Lower leg skin (tissue), 4 donors: ENCODE measurements around the gene COX4I2. TPM values are rescaled to one million over a fixed set of nuclear protein-coding genes. Genes with fewer than 3 reads are reported as not detected.
A peak's percentile ranks its signal among the peaks of the same experiment; 100 is the strongest.

Source experiments
- DNase-seq, 2 donors: peaks; one replicate each; pipeline ENCODE4 v3.0.0-alpha.2; 2019; ENCODE audit warnings: low spot score in 2 of 2
- H3K4me3 ChIP-seq: fragments of 200-600 bp; sonication (generic); 2 replicates; pipeline ENCODE4 v1.5.1; 2017; ENCODE audit warnings: mild to moderate bottlenecking, low read depth; ENCODE audit not compliant: poor library complexity, severe bottlenecking
- POLR2A ChIP-seq, 2 donors: fragments of 450-650 bp; IDR thresholded peaks; one replicate each; pipeline ENCODE4 v1.6.1; 2016 to 2017; ENCODE audit warnings: antibody characterized with exemption in 2 of 2, mild to moderate bottlenecking in 1 of 2, moderate library complexity in 1 of 2
- WGBS, 2 donors: methylation state at CpG; one replicate each; pipeline ENCODE4 v1.1.5; 2018; 5-methylcytosine and 5-hydroxymethylcytosine counted together
- intact Hi-C: fragments of 100-400 bp; cut with DNase I; formaldehyde crosslinking; loops from one replicate; pipeline ENCODE4 v1.15.0; 2023; ENCODE audit warnings: low total_unique reads
- total RNA-seq, 4 donors: library from RNA; depleted of rRNA; stranded (reverse); fragments of >200 nt; gene quantifications; one replicate each; pipeline ENCODE4 v1.1.0, GENCODE V29; 2016
- TF ChIP-seq, protein P1 (sequence below), 3 donors: fragments of 450-650 bp; IDR thresholded peaks; one replicate each; pipeline ENCODE4 v1.5.1; 2016; ENCODE audit warnings: antibody characterized with exemption in 3 of 3, mild to moderate bottlenecking in 3 of 3, moderate library complexity in 2 of 3

COX4I2 gene
- total RNA-seq, 4 donors from 2014 or later: 0.67 to 19.0 (median 3.3) TPM

DNA sequence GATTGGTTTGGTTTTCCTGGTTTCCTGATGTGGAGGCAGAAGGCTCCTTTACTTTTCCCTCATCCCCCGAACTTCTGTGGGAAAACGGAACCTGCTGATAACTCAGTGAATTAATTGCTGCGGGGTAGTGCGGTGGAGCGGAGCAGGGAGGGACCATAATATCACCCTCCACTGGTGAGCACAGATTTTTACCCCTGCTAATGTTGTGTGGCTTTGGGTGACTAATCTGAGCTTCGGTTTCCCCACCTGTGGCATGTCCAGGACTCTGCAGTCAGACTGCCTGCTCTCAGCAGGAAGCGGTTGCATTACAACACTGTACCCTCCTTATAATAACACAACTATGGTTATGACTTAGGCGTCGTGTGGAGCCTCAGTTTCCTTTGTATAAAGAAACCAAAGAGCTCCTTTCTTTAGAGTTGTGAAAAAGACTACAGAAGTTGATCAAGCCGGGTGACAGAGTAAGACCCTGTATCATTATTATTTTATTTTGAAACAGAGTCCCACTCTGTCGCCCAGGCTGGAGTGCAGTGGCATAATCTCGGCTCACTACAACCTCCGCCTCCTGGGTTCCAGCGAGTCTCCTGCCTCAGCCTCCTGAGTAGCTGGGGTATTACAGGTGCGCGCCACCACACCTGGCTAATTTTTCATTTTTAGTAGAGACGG, 34.8 kb upstream of the COX4I2 start:
- 68 to 77% methylated on average over 17 of the region's 17 CpGs for WGBS, 2 donors
- DNase-seq: no peak
- intact Hi-C loops: no loop called here
- no peak overlapping the region for H3K4me3 ChIP-seq
- no peak for TF ChIP-seq POLR2A (IDR thresholded peaks at IDR 0.05)
- TF ChIP-seq, protein P1, sequence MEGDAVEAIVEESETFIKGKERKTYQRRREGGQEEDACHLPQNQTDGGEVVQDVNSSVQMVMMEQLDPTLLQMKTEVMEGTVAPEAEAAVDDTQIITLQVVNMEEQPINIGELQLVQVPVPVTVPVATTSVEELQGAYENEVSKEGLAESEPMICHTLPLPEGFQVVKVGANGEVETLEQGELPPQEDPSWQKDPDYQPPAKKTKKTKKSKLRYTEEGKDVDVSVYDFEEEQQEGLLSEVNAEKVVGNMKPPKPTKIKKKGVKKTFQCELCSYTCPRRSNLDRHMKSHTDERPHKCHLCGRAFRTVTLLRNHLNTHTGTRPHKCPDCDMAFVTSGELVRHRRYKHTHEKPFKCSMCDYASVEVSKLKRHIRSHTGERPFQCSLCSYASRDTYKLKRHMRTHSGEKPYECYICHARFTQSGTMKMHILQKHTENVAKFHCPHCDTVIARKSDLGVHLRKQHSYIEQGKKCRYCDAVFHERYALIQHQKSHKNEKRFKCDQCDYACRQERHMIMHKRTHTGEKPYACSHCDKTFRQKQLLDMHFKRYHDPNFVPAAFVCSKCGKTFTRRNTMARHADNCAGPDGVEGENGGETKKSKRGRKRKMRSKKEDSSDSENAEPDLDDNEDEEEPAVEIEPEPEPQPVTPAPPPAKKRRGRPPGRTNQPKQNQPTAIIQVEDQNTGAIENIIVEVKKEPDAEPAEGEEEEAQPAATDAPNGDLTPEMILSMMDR (IDR thresholded peaks at IDR 0.05): no peak

DNA sequence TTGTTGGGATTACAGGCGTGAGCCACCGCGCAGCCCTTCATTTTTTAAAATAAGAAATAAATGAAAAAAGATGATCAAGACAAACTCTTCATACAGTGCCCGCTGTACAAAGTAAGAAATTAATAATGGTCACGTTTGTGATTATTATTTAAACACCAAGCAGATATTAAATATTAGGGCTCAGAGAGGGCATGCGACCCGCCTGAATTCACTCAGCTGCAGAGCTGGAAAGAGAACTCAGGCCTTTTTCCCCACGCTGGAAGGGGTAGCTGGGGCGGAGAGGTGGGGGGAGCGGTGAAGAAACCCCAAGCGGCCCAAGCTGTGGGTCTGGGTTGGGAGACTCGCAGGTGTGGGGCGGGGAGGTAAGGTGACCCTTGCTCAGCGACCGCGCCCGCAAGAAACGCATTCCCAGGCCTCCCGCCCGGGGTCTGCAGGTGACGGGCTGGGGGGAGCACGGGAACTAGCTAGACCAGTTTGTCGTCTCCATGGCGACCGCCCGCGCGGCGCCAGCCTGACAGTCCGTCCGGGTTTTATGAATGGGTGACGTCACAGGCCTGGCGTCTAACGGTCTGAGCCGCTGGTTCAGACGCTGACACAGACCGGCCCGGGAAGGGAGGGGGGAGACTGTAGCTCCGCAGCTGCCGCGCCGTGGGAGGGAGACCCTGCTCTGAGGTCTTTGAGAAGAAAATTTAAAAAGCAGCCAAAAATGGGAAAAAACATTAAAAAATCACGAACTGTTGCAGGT, 33.7 kb upstream of the COX4I2 start:
- TF ChIP-seq, protein P1 (IDR thresholded peaks at IDR 0.05): peak in 1 of 3 donors; percentile 97
- no peak for TF ChIP-seq POLR2A (IDR thresholded peaks at IDR 0.05)
- intact Hi-C loops: no loop called here
- WGBS, 2 donors: 13 to 14% methylated on average over 40 to 43 of the region's 43 CpGs
- peak; percentile 92 to 99 for DNase-seq
- peak overlapping the region; percentile 91 for H3K4me3 ChIP-seq

DNA sequence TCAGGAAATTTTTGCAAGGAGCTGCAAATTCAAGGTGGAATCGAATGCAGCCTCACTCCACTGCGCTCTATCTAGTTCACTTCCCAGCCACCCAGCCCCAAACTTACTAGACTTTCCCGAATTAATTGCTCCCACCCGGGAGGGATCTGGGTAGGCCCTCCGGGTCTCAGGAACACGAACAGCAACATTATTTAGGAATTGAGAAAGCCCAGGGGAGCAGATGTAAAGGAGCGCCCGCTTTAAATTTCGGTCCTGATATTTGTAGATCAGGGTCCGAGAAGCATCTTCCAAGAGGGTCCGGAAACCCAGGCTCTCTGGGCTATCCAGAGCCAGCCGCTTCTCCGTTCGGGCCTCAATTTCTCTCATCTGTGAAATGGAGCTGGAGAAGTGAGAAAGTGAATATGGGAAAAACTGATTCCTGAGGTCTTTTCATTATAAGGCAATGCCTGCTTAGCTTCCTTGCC, 33.1 kb upstream of the COX4I2 start:
- TF ChIP-seq, protein P1 (IDR thresholded peaks at IDR 0.05): no peak
- no peak for TF ChIP-seq POLR2A (IDR thresholded peaks at IDR 0.05)
- no peak for DNase-seq
- intact Hi-C loops: no loop called here
- peak overlapping the region; percentile 91 for H3K4me3 ChIP-seq
- 1 to 2% methylated on average over 14 of the region's 14 CpGs for WGBS, 2 donors

DNA sequence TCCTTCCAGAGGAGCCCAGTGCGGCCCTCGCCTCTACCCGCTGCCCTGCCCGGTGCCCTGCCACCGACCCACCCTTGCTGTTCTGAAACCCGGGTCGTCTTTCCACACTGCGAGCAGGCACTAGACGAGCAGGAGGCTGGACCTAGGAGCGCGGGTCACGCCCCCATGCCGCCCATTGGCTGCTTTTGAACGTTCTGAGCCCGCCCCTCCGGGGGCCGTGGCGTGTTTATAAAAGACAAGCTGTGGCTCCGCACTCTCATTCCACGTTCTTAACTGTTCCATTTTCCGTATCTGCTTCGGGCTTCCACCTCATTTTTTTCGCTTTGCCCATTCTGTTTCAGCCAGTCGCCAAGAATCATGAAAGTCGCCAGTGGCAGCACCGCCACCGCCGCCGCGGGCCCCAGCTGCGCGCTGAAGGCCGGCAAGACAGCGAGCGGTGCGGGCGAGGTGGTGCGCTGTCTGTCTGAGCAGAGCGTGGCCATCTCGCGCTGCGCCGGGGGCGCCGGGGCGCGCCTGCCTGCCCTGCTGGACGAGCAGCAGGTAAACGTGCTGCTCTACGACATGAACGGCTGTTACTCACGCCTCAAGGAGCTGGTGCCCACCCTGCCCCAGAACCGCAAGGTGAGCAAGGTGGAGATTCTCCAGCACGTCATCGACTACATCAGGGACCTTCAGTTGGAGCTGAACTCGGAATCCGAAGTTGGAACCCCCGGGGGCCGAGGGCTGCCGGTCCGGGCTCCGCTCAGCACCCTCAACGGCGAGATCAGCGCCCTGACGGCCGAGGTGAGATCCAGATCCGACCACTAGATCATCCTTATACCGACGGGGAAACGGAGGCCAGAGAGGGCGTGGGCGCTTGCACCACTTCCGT, 32.4 kb upstream of the COX4I2 start, which contains the start of gene ID1:
Gene ID1, plus strand, starts transcription at position 259 of the 871 bp plus-strand sequence. Its CDS starts 99 bp downstream, at position 358.
- TF ChIP-seq, protein P1 (IDR thresholded peaks at IDR 0.05): peak in 1 of 3 donors; percentile 72
- TF ChIP-seq POLR2A (IDR thresholded peaks at IDR 0.05): peak in 1 of 2 donors; percentile 65
- 0% methylated on average over 53 to 72 of the region's 74 CpGs for WGBS, 2 donors
- peak within 1 kb of the TSS; percentile 91 for H3K4me3 ChIP-seq
- DNase-seq: peak; percentile 96 to 99
- intact Hi-C loops: no loop called here
